GM18519 (cell line): Measurements from ENCODE around the gene HSPB9.

Experiments
- ATAC-seq: cut with Tn5 transposase; IDR thresholded peaks from one replicate; pipeline ENCODE4 v1.9.1; 2021; ENCODE audit warnings: mild to moderate bottlenecking, moderate library complexity; ENCODE audit not compliant: unreplicated experiment, low FRiP score

Gene HSPB9, protein sequence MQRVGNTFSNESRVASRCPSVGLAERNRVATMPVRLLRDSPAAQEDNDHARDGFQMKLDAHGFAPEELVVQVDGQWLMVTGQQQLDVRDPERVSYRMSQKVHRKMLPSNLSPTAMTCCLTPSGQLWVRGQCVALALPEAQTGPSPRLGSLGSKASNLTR

GRCh38 chr17:42122371-42123303 is at the start of gene HSPB9:
TSS of gene HSPB9 (plus strand) at chr17:42122804. CDS start at chr17:42122851, 47 bp downstream.
- ATAC-seq = no peak

- no peak for ATAC-seq
Measured at GRCh38 chr17:42075789-42076188, 46.8 kb upstream of the HSPB9 start.

DNA sequence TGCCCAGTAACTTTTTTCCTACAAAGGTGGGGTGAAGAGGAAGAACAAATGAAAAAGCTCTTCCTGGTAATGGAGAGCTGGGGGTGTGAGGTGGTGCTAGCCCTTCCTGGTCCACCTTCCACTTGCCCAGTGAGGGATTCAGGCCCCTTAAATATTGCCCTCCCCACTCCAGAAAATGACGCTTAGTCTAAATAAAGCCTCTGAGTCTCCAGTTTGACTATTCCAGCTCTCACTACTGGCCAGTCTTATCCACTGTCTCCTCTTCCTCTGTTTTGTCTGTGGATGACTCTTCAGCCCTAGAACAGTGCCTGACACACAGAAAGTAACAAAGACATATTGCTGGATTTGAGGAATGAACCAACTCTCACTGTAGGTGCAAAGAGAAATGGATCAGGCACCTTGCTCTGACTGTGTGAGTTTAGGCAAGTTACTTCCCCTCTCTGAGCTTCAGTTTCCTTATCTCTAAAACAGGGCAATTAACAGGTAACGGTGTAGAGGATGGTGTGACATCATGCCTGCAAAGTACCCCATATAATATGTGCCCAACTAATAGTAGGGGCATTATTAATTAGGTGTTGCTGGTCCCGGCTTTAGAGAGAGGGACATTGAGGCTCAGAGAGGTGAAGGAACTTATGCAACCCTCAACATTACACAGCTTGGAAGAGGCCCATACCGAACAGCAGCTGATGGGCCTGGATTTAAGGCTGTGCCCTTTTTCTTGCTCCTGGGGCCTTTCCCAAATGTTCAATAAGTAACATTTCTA is 45.6 kb upstream of the HSPB9 start:
- ATAC-seq = no peak

DNA sequence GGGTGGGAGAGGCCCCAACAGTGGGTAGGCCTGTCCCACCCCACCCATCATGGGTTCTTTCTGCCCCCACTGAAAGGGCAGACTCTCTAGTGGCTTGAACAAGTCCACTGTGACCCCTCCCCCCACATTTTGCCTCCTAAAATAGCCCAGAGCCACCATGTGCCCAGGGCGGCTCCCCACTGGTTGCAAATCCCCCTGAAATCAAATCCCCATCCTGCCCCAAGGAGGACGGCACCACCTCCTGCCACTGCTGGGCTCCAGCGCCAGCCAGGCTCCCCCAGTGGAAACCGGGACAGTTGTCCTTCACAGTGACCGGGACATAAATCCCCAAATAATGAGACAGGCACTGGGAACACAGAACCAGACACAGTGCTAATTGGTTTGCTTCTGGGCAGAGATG is 44.8 kb upstream of the HSPB9 start:
- ATAC-seq = no peak

- ATAC-seq = no peak
Measured at GRCh38 chr17:42078396-42079043, 44.1 kb upstream of the HSPB9 start.

DNA sequence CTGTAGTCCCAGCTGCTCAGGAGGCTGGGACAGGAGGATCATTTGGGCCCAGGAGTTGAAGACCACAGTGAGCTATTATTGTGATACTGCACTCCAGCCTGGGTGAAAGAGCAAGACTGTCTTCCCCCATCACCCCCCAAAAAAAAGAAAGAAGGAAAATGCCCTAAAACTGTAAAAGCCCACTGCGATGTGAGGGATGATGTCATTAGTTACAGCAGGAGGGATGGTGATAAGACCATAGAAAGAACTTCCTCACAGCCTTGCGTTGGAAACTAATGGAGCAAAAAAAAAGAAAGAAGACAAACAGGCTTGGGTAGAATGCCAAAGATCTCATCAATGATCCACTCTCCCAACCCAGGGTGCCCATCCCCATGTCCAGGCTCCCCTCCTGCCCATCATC is 43.1 kb upstream of the HSPB9 start:
- ATAC-seq = no peak

DNA sequence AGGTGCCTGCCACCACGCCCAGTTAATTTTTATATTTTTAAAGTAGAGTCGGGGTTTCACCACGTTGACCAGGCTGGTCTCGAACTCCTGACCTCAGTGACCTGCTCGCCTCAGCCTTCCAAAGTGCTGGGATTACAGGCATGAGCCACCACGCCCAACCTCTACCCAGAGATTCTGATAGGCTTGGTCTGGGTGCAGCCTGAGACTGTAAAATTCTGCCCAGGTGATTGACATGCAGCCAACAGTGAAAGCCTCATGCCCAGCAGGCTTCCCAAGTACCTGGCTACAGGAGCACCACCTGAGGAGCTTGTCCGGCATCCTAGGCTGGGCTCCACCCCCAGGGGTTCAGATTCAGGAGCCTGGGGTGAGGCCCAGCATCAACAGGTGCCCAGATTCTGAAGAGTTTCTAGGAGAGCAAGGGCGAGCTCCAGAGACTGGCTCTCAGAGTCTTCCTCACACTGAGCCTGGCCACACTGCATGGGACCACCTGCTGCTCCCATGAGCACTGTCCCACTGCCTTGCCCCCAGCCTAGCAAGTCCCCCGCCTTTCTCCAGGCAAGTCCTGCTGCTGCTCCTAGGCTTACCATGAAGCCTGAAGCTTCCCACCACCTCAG is 41.0 kb upstream of the HSPB9 start:
- ATAC-seq = no peak

DNA sequence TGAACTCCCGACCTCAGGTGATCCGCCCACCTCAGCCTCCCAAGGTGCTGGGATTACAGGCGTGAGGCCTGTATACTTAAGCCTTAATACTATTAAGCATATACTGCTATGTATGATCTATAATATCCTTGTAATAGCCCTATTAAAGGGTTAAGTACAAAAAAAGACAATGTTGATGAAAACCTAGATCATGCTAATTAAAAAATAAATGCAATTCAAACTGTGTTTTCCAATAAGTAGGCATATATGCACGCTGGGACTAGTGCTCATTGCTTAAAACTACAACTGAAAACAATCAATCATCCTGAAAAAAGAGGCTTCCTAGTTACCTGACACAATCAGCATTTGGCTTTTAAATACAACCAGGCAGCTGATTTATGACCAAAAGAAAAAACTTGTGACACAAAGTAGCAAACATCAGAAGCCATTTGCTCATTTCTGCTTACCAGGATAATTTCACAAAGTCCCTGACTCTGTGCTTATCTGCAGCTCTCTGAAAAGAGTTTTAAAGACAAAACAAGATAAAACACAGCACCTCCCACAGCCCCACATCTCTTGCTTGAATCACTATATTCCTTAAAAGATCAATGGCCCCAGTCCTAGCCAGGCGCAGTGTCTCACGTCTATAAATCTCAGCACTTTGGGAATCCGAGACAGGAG is 35.4 kb upstream of the HSPB9 start:
- ATAC-seq = no peak

DNA sequence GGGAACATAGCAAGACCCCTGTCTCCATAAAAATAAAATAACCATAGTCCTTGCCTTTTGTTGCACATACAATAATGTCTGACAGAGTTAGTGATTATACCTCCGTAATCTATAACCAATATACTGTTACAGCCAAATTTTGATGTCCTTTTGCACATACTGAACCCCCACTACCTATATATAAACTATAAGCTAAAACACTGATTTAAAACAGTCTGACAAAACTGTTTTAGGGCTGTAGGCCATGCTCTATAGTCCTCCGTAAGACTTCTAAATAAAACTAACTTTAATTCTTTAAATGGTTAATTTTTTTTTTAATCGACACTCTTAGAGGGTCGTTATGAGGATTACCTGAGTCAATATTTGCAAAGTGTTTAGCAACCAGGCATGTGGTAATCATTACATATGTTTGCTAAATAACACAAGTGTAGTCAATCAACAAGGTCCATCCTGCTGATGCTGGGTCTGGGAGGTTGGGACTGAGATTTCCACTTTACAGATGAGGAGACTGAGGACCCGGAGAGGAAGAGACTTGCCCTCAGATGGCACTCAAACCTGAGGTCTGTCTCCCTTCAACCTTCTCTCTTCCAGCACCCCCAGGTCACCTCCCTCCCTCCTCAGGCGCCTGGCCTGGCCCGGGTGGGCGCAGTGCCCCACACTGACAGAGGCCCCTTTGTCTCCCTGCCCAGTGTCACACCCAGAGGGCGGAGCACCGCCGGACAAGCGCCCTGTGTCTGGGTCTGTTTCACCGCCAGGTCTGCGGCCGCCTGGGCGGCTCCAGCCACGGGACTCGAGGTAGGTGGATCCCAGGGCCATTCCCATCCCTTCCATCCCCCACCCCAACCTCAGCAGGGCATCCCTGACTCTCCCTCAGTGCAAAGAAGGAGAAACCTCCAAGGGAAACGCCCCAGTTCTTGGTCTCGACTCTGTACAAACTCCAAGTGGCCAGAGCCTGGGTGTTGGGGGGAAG is 34.6 kb upstream of the HSPB9 start:
- no peak for ATAC-seq

DNA sequence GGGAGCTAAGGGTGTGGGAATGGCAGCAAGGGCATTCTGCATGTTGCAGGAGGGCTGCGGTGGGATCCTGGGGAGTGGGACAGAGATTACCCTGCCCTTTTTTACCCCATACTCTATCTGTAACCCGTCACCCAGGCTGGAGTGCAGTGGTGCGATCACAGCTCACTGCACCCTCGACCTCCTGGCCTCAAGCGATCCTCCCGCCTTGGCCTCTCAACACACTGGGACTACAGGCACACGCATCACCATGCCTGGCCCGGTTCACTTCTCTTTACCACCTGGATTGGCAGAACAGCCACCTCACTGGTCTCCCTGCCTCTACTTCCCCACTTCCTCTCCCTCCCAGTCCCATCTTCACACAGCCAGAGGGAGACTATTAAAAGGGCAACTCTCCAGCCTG is 33.9 kb upstream of the HSPB9 start:
- ATAC-seq = no peak

GRCh38 chr17:42090964-42091790 is 31.4 kb upstream of the HSPB9 start:
- ATAC-seq = no peak

GRCh38 chr17:42092939-42093338 is 29.7 kb upstream of the HSPB9 start:
- no peak for ATAC-seq

GRCh38 chr17:42094375-42095069 is 28.1 kb upstream of the HSPB9 start:
- no peak for ATAC-seq

DNA sequence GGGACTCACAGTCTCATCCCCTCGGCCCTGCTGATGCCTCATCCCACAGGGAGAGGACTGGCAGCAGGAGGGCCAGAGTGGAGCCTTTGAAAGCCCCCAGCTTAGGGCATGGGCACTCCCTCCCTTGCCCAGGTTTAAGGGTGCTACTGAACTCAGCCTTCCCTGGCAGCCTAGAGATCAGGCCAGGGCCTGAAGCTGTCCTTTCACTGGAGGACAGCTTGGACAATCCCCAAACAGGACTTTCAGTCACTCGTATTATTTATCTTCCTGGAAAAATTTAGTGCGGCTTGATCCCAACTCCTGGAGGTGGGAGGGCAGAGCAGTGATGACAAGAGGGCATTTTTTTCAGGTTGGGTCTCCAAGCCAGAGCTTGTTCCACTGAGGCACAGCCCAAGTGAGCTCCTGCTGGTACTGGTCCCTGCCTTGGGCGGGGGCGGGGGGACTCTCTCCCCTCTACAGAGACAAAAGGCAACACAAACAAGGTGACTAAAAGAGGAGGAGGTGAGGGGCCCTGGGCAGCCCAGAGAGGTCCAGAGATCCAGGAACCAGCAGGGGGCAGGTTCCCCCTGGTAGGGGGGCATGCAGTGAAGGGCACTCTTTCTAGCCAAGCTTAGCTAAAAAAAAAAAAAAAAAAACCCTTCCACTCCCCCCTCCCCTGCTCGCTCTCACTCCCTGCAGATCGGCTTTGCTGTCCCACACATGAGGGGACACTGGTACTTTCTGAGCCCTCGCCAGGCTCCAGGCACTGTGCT is 26.1 kb upstream of the HSPB9 start:
- ATAC-seq = no peak

DNA sequence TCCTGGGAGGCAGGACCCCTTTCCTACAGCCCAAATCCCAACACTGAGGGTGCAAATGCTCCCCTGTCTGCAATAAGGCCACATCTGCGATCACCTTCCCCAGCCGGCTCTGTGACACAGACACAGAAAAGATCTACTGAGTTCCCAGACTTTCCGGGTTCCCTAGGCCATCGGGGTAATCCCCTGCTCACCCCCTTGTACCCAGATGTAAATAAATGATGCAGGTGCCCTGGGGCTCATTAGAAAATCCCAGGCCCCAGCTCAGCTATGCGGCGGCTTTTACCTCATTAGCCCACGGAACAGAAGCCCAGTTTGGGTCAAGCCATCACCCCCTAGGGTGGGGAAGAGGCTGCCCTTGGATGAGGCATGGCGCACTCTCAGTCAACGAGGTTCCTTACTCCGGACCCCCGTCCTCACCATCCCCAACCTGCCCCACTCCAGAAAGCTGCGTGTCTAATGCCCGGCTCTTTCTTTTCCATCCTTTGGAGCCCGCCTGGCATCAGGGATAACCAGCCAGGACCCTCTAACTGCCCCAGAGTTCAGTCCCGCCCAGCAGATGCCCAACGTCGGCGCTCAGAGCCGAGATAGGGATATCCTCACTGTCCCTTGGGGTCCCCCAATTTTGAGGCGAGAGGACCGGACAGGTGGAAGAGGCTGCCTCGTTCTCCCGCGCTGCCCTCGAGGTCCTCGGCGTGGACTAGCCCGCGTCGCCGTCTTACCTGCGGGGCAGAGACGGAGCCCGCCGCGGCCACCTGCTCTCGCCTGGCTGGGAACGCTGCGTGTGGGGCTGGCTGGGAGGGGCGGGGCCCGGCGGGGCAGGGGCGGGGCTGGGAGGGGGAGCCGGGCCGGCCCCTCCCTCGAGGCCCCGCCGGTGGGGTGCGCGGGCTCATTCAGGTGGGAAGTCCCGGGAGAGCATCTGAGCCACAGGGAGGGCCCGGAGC is 24.6 kb upstream of the HSPB9 start, which contains the start of gene ZNF385C:
Gene ZNF385C (minus strand): TSS at position 783 of the 941 bp plus-strand sequence. CDS start 35,417 bp downstream, outside the sequence.
- ATAC-seq = no peak
